Activated CD4-positive, alpha-beta T cell treated with anti-CD3 and anti-CD28 coated beads, Interleukin-2, amount 50 U/mL, for 48 hours (primary cell): ENCODE measurements around the gene LAMP2.
A peak's percentile ranks its signal among the peaks of the same experiment; 100 is the strongest.
"Not testable (repeated sequence)": the region's sequence is repeated elsewhere in the genome, so short reads cannot be mapped to it uniquely, and the experiment has no call there.

Source experiments
- DNase-seq, 2 experiments: peaks; one replicate each; pipeline ENCODE4 v3.0.0-alpha.2; 2020

LAMP2 gene

GRCh38 chrX:120468825-120469525, at the start of gene LAMP2:
TSS of gene LAMP2 (minus strand) at chrX:120469296. CDS start at chrX:120469169, 127 bp downstream.
- DNase-seq, result peak; percentile 79 to 85

- DNase-seq, result no peak
Observed at GRCh38 chrX:120517936-120518335, 48.8 kb upstream of the LAMP2 start.

- DNase-seq, result no peak
Observed at GRCh38 chrX:120514236-120514635, 45.1 kb upstream of the LAMP2 start.

GRCh38 chrX:120512627-120513026, 43.5 kb upstream of the LAMP2 start:
- DNase-seq, result no peak

- DNase-seq, result no peak
Observed at GRCh38 chrX:120512222-120512621, 43.1 kb upstream of the LAMP2 start.

GRCh38 chrX:120504569-120504968, 35.5 kb upstream of the LAMP2 start:
- no peak for DNase-seq

GRCh38 chrX:120499301-120500072, 30.4 kb upstream of the LAMP2 start:
- DNase-seq, result no peak

GRCh38 chrX:120490119-120490518, 21.0 kb upstream of the LAMP2 start:
- not testable (repeated sequence) for DNase-seq

GRCh38 chrX:120486786-120487185, 17.7 kb upstream of the LAMP2 start:
- no peak for DNase-seq

GRCh38 chrX:120485638-120486520, 16.8 kb upstream of the LAMP2 start:
- peak; percentile 50 to 62 for DNase-seq

- DNase-seq, result no peak
Observed at GRCh38 chrX:120485315-120485637, 16.2 kb upstream of the LAMP2 start.

GRCh38 chrX:120477453-120477852, 8.4 kb upstream of the LAMP2 start:
- no peak for DNase-seq

- DNase-seq, result no peak
Observed at GRCh38 chrX:120476714-120477113, 7.6 kb upstream of the LAMP2 start.

- not testable (repeated sequence) for DNase-seq
Observed at GRCh38 chrX:120475447-120475846, 6.4 kb upstream of the LAMP2 start.

GRCh38 chrX:120474085-120474484, 5.0 kb upstream of the LAMP2 start:
- no peak for DNase-seq

- DNase-seq, result not testable (repeated sequence)
Observed at GRCh38 chrX:120469657-120470056, 561 bp upstream of the LAMP2 start.

- no peak for DNase-seq
Observed at GRCh38 chrX:120468479-120468824, 644 bp downstream of the LAMP2 start.

- no peak for DNase-seq
Observed at GRCh38 chrX:120468071-120468470, 1.0 kb downstream of the LAMP2 start.

GRCh38 chrX:120464411-120464810, 4.7 kb downstream of the LAMP2 start:
- DNase-seq, result no peak

- DNase-seq, result no peak
Observed at GRCh38 chrX:120463241-120463640, 5.9 kb downstream of the LAMP2 start.

- no peak for DNase-seq
Observed at GRCh38 chrX:120462370-120462769, 6.7 kb downstream of the LAMP2 start.

GRCh38 chrX:120459309-120459708, 9.8 kb downstream of the LAMP2 start:
- DNase-seq, result no peak

GRCh38 chrX:120457766-120458180, 11.3 kb downstream of the LAMP2 start:
- no peak for DNase-seq

- no peak for DNase-seq
Observed at GRCh38 chrX:120456973-120457372, 12.1 kb downstream of the LAMP2 start.
